GM13977 (cell line): Measurements from ENCODE around the gene FAM47A.

Source experiments
- DNase-seq: peaks from one replicate; pipeline ENCODE4 v3.0.0; 2012; ENCODE audit warnings: low spot score
- in situ Hi-C: fragments of 300-500 bp; cut with MboI; formaldehyde crosslinking; loops from one replicate; pipeline ENCODE4 v1.12.0; 2022; ENCODE audit warnings: low sequenced_read_pairs, low pct_unique_long_range_greater_than_20kb, mixed read lengths, inconsistent platforms; ENCODE audit not compliant: unreplicated experiment
- TF ChIP-seq, protein P1 (sequence below): IDR thresholded peaks from 2 replicates; pipeline ENCODE4 v1.5.1; 2012; ENCODE audit warnings: mild to moderate bottlenecking, control low read depth; ENCODE audit not compliant: insufficient read depth; ENCODE audit errors: extremely low read depth, missing control alignments

The FAM47A gene

DNA sequence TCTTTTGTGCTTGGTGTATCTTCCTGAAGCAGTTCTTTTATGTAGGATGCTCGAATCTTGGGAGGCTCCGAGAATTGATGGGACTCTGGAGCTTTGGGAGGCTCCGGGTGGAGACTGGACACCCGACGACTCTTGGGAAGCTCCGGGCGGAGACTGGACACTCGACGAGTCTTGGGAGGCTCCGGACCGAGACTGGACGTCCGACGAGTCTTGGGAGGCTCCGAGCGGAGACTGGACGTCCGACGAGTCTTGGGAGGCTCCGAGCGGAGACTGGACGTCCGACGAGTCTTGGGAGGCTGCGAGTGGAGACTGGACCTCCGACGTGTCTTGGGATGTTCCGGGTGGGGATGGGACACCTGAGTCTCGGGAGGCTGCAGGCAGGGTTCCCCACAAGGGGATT is 1.6 kb downstream of the FAM47A start:
- DNase-seq, result no peak
- TF ChIP-seq, protein P1, sequence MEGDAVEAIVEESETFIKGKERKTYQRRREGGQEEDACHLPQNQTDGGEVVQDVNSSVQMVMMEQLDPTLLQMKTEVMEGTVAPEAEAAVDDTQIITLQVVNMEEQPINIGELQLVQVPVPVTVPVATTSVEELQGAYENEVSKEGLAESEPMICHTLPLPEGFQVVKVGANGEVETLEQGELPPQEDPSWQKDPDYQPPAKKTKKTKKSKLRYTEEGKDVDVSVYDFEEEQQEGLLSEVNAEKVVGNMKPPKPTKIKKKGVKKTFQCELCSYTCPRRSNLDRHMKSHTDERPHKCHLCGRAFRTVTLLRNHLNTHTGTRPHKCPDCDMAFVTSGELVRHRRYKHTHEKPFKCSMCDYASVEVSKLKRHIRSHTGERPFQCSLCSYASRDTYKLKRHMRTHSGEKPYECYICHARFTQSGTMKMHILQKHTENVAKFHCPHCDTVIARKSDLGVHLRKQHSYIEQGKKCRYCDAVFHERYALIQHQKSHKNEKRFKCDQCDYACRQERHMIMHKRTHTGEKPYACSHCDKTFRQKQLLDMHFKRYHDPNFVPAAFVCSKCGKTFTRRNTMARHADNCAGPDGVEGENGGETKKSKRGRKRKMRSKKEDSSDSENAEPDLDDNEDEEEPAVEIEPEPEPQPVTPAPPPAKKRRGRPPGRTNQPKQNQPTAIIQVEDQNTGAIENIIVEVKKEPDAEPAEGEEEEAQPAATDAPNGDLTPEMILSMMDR, result no peak
- in situ Hi-C loops, result no loop called here

DNA sequence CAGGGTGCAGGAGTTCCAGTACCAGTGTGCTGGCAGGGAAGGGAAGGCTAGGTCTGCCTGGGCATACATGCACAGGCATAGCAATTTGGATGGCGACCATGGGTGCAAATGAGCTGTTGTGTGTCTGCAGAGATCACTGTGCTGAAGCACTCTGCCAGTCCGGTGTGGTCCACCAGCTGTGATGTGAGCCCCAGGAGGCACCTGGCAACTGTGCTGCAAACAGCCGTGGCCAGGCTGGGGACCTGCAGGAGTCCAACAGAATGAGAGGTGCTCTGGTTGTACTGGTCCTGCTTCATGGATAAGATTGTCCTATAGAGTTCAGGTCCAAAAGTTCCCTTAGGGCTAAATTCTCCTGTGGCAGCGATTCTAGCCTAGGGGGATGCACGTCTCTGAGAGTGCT is 6.1 kb downstream of the FAM47A start:
- in situ Hi-C loops, result no loop called here
- TF ChIP-seq, protein P1, result no peak
- no peak for DNase-seq

DNA sequence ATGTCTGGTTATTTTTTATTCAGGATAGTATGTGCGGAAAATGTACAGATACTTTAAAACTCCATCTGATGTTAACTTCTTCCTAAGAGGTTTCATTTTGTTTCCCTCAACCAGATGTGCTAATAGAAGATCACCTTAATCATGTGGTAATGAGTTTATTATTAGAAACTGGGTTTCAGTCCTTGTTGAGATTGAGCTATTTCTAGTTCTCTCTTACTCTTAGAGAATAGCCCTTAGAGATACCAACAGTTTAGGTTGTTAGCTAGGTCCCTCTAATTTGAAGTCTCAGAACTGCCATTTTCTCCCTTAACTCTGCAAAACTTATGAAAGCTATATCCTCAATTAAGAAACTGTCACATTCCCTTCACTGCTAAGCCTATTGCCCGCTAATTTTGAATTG is 13.0 kb downstream of the FAM47A start:
- in situ Hi-C loops, result no loop called here
- DNase-seq, result no peak

DNA sequence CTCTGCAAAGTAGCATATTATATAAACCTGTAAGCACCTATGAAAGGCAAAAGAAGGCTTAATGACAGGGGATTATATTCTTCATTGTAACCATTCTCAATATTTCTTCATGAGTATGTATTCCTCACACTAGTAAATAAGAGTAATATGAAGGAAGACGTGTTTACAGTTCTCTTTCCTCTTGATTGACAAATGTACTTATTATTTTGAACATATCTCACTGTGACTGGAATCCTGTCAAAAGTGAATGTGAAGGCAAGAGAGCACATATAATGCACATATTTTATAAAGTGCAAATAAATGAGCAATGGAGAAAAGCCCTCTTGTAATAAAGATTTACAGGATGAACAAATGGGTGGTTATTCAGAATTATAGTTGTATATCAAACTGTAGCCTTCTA is 19.7 kb downstream of the FAM47A start:
- in situ Hi-C loops, result no loop called here
- TF ChIP-seq, protein P1, result no peak
- no peak for DNase-seq

More for the DNA sequence above, 13.0 kb downstream of the FAM47A start:
- TF ChIP-seq, protein P1, result no peak
